Measurements from ENCODE around the gene ZNF594.
"Not testable (repeated sequence)": the region's sequence is repeated elsewhere in the genome, so short reads cannot be mapped to it uniquely, and the experiment has no call there.

Gene ZNF594

GRCh38 chr17:5191541-5192417 is at the start of gene ZNF594:
Gene ZNF594, minus strand, starts transcription at chr17:5191868. Its CDS starts 7,612 bp downstream, at chr17:5184256.
- Histone ChIP-seq H4K20me1 (ENCODE audit: insufficient read depth) (no peaks in the 10 kb centered on the region), H3K4me2 (no peak within 1 kb of the TSS), H3K79me2 (ENCODE audit: insufficient read depth, low read depth) (no peaks in the 10 kb centered on the region), H3K9ac (no peak within 1 kb of the TSS), H2AFZ (ENCODE audit: low read depth) (peak within 1 kb of the TSS; percentile 30; the same call in 1 of the 2 replicates), H3K27me3 (ENCODE audit: insufficient read depth, low read depth) (no peaks in the 10 kb centered on the region), H3K36me3 (ENCODE audit: insufficient read depth) (no peaks in the 10 kb centered on the region), H3K4me3 (IDR thresholded peaks at IDR 0.05; ENCODE audit: insufficient read depth, low read depth, low read length) (no peak within 1 kb of the TSS), H3K27ac (no peak within 1 kb of the TSS), H3K4me1 (ENCODE audit: low read depth, poor library complexity, severe bottlenecking) (no peaks in the 10 kb centered on the region)
- 0 out of 2 replicates have a peak, but pooled peaks have one; percentile 12 for TF ChIP-seq CTCF (conservative IDR thresholded peaks at IDR 0.05; ENCODE audit: low read depth, low read length)

GRCh38 chr17:5239769-5240168 is 48.1 kb upstream of the ZNF594 start:
- H3K27me3 ChIP-seq (ENCODE audit: insufficient read depth, low read depth); H3K36me3 ChIP-seq (ENCODE audit: insufficient read depth); H3K4me3 ChIP-seq (IDR thresholded peaks at IDR 0.05; ENCODE audit: insufficient read depth, low read depth, low read length); H3K4me1 ChIP-seq (ENCODE audit: low read depth, poor library complexity, severe bottlenecking); H3K4me2 ChIP-seq; H3K9ac ChIP-seq; H2AFZ ChIP-seq (ENCODE audit: low read depth); H3K27ac ChIP-seq; H4K20me1 ChIP-seq (ENCODE audit: insufficient read depth); H3K79me2 ChIP-seq (ENCODE audit: insufficient read depth, low read depth): not testable (repeated sequence)

- no peak overlapping the region for H3K4me3 ChIP-seq (IDR thresholded peaks at IDR 0.05; ENCODE audit: insufficient read depth, low read depth, low read length)
- TF ChIP-seq CTCF (conservative IDR thresholded peaks at IDR 0.05; ENCODE audit: low read depth, low read length) = no peak
- H3K9ac ChIP-seq = no peak overlapping the region
- H3K4me1 ChIP-seq (ENCODE audit: low read depth, poor library complexity, severe bottlenecking) = no peaks in the 10 kb centered on the region
- no peak overlapping the region for H2AFZ ChIP-seq (ENCODE audit: low read depth)
- no peaks in the 10 kb centered on the region for H3K27me3 ChIP-seq (ENCODE audit: insufficient read depth, low read depth)
- no peaks in the 10 kb centered on the region for H3K36me3 ChIP-seq (ENCODE audit: insufficient read depth)
- no peak overlapping the region for H3K27ac ChIP-seq
- H3K4me2 ChIP-seq = no peak overlapping the region
- H4K20me1 ChIP-seq (ENCODE audit: insufficient read depth) = no peaks in the 10 kb centered on the region
- no peaks in the 10 kb centered on the region for H3K79me2 ChIP-seq (ENCODE audit: insufficient read depth, low read depth)
Measured at GRCh38 chr17:5238333-5238732, 46.7 kb upstream of the ZNF594 start.

GRCh38 chr17:5237541-5238016 is 45.9 kb upstream of the ZNF594 start:
- Histone ChIP-seq H3K4me3 (IDR thresholded peaks at IDR 0.05; ENCODE audit: insufficient read depth, low read depth, low read length) (no peak overlapping the region), H3K36me3 (ENCODE audit: insufficient read depth) (no peaks in the 10 kb centered on the region), H3K4me1 (ENCODE audit: low read depth, poor library complexity, severe bottlenecking) (no peaks in the 10 kb centered on the region), H3K79me2 (ENCODE audit: insufficient read depth, low read depth) (no peaks in the 10 kb centered on the region), H4K20me1 (ENCODE audit: insufficient read depth) (no peaks in the 10 kb centered on the region), H3K9ac (no peak overlapping the region), H2AFZ (ENCODE audit: low read depth) (no peak overlapping the region), H3K27ac (no peak overlapping the region), H3K27me3 (ENCODE audit: insufficient read depth, low read depth) (no peaks in the 10 kb centered on the region), H3K4me2 (no peak overlapping the region)
- TF ChIP-seq CTCF (conservative IDR thresholded peaks at IDR 0.05; ENCODE audit: low read depth, low read length) = 0 out of 2 replicates have a peak, but pooled peaks have one; percentile 28

All from KMS-11 (cell line).